HepG2 (cell line): ENCODE results near the gene CTBP1. TPM values are rescaled to one million over a fixed set of nuclear protein-coding genes. Genes with fewer than 3 reads are reported as not detected.

Experiments used
- ATF7 ChIP-seq, 2 experiments: fragments of 450-650 bp in 1 of 2; sonication (generic) in 1 of 2; formaldehyde crosslinking in 1 of 2; IDR thresholded peaks; 2 replicates each; pipeline versions ENCODE4 v1.4.0 to v1.6.1; 2016 to 2020; ENCODE audit warnings: antibody characterized with exemption in 1 of 2, mild to moderate bottlenecking in 1 of 2, missing genetic modification reagents in 1 of 2
- ATM ChIP-seq: fragments of 450-650 bp; IDR thresholded peaks from 2 replicates; pipeline ENCODE4 v1.7.1; 2017; ENCODE audit warnings: mild to moderate bottlenecking, borderline replicate concordance
- DRAP1 ChIP-seq: IDR thresholded peaks from 2 replicates; pipeline ENCODE4 v1.6.1; 2016; ENCODE audit warnings: missing genetic modification reagents, missing compliant biosample characterization
- ELF1 ChIP-seq: sonication (generic); formaldehyde crosslinking; IDR thresholded peaks from 2 replicates; pipeline ENCODE4 v1.4.0; 2020; ENCODE audit warnings: missing genetic modification reagents
- HIVEP1 ChIP-seq: sonication (generic); formaldehyde crosslinking; IDR thresholded peaks from 2 replicates; pipeline ENCODE4 v1.4.0; 2020; ENCODE audit warnings: mild to moderate bottlenecking, missing genetic modification reagents
- LCORL ChIP-seq, 2 experiments: fragments of 450-650 bp in 1 of 2; sonication (generic) in 1 of 2; formaldehyde crosslinking in 1 of 2; IDR thresholded peaks; 2 replicates each; pipeline versions ENCODE4 v1.5.0 to v1.6.1; 2017 to 2020; ENCODE audit warnings: antibody characterized with exemption in 1 of 2, missing genetic modification reagents in 1 of 2
- MAZ ChIP-seq, 2 experiments: sonication (generic) in 1 of 2; formaldehyde crosslinking in 1 of 2; IDR thresholded peaks; 2 replicates each; pipeline versions ENCODE4 v1.5.0 to v1.6.1; 2012 to 2020; ENCODE audit warnings: low read depth in 2 of 2, mild to moderate bottlenecking in 2 of 2, borderline replicate concordance in 1 of 2, improper control_type of control experiment in 1 of 2, low read length in 1 of 2, missing genetic modification reagents in 1 of 2, moderate library complexity in 1 of 2
- SAFB2 ChIP-seq: sonication (generic); formaldehyde crosslinking; IDR thresholded peaks from 2 replicates; pipeline ENCODE4 v1.5.1; 2020; ENCODE audit warnings: missing genetic modification reagents, low read depth, mild to moderate bottlenecking, borderline replicate concordance
- SMARCE1 ChIP-seq: fragments of 450-650 bp; IDR thresholded peaks from 2 replicates; pipeline ENCODE4 v1.6.1; 2017; ENCODE audit warnings: borderline replicate concordance
- SOX6 ChIP-seq, 2 experiments: fragments of 450-650 bp in 1 of 2; sonication (generic) in 1 of 2; formaldehyde crosslinking in 1 of 2; IDR thresholded peaks; 2 replicates each; pipeline versions ENCODE4 v1.4.0 to v1.6.1; 2017 to 2020; ENCODE audit warnings: antibody characterized with exemption in 1 of 2, mild to moderate bottlenecking in 1 of 2, missing genetic modification reagents in 1 of 2
- TAF1 ChIP-seq: sonication (generic); formaldehyde crosslinking; IDR thresholded peaks from 2 replicates; pipeline ENCODE4 v1.4.0; 2020; ENCODE audit warnings: missing genetic modification reagents
- TRIM22 ChIP-seq: fragments of 450-650 bp; IDR thresholded peaks from 2 replicates; pipeline ENCODE4 v1.6.1; 2017
- U2AF2 ChIP-seq: fragments of 200-400 bp; formaldehyde crosslinking; IDR thresholded peaks from 2 replicates; pipeline ENCODE4 v1.6.1; 2017; ENCODE audit warnings: low read depth, mild to moderate bottlenecking, low read length
- ZNF432 ChIP-seq: sonication (generic); formaldehyde crosslinking; IDR thresholded peaks from 2 replicates; pipeline ENCODE4 v1.5.0; 2020; ENCODE audit warnings: missing genetic modification reagents, mild to moderate bottlenecking, borderline replicate concordance
- ZNF460 ChIP-seq: sonication (generic); formaldehyde crosslinking; IDR thresholded peaks from 2 replicates; pipeline ENCODE4 v1.5.1; 2020; ENCODE audit warnings: missing genetic modification reagents, mild to moderate bottlenecking, borderline replicate concordance
- ZNF563 ChIP-seq: sonication (generic); formaldehyde crosslinking; IDR thresholded peaks from 2 replicates; pipeline ENCODE4 v1.8.0; 2022; ENCODE audit warnings: mild to moderate bottlenecking, moderate library complexity, missing genetic modification reagents
- ZNF777 ChIP-seq: sonication (generic); formaldehyde crosslinking; IDR thresholded peaks from 2 replicates; pipeline ENCODE4 v1.4.0; 2020; ENCODE audit warnings: missing genetic modification reagents
- ZNF879 ChIP-seq: sonication (generic); formaldehyde crosslinking; IDR thresholded peaks from 2 replicates; pipeline ENCODE4 v1.8.1; 2023; ENCODE audit warnings: missing genetic modification reagents
- ZNF883 ChIP-seq: sonication (generic); formaldehyde crosslinking; IDR thresholded peaks from 2 replicates; pipeline ENCODE4 v1.5.1; 2020; ENCODE audit warnings: mild to moderate bottlenecking, missing genetic modification reagents; ENCODE audit errors: not compliant biosample characterization
- polyA plus RNA-seq, 8 experiments: library from polyadenylated mRNA; depleted of rRNA in 3 of 8; stranded (reverse) in 7 of 8; unstranded in 1 of 8; fragments of >200 nt; fragmentation: Illumina TruSeq in 4 of 8; extraction: Trizol in 4 of 8; gene quantifications; 2 replicates each; pipeline versions ENCODE4 v1.2.1 to v1.2.3, GENCODE V29; 2011 to 2016; ENCODE audit warnings: low read depth in 4 of 8, missing spikeins in 1 of 8, mixed read lengths in 1 of 8; ENCODE audit not compliant: insufficient read depth in 1 of 8
- total RNA-seq, 5 experiments: library from RNA; depleted of rRNA; stranded (reverse); fragments of >200 nt; fragmentation: Illumina TruSeq; extraction: Trizol; gene quantifications; 2 replicates each; pipeline ENCODE4 v1.2.3, GENCODE V29; 2016; ENCODE audit warnings: low read depth in 1 of 5
- TF ChIP-seq, protein P1 (sequence below): sonication (generic); formaldehyde crosslinking; IDR thresholded peaks from 2 replicates; pipeline ENCODE4 v1.4.0; 2020; ENCODE audit warnings: missing genetic modification reagents
- TF ChIP-seq, protein P2 (sequence below): sonication (generic); formaldehyde crosslinking; IDR thresholded peaks from 2 replicates; pipeline ENCODE4 v1.4.0; 2020; ENCODE audit warnings: missing genetic modification reagents

Gene CTBP1
- total and polyA plus RNA-seq, 2 of the 13 experiments (the other 11 are each of a cell fraction or from before 2014, with no cell fraction given): 78.5 to 112 TPM

DNA sequence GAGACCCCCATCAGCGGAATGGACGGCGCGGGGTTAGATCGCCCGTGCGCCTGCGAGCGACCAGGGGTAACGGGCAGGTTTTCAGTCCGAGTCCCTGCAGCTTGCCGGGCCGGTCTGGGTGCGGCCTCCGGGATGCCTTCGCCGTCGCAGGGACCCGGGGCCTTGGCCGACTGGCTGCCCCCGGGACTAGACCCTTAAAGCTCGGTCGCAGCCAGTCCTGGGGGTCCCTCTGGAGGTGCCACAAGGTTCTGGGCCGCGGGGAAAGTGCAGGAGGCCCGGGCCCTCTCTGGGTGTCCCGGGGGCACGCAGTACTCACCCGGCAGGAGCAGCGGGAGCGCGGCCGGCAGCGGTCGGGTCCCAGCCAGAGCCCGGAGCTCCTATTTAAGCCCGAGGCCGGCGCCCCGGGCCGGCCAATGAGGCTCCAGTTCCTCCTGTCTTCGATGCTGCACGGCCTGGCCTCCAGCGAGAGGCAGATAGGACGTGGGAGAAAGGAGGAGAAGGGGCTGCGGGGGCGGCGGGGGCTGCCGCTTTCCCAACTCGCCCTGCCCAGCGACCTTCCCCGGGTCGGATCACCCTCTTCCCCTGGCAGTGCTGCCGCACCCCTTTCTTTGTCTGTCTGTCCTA lies 76.6 kb downstream of the CTBP1 start, which contains the start of gene SPON2 (continued):
- 0 out of 2 replicates have a peak, but pooled peaks have one; percentile 34 for TF ChIP-seq ZNF563 (CRISPR knock-in tag)
- TF ChIP-seq, protein P1, sequence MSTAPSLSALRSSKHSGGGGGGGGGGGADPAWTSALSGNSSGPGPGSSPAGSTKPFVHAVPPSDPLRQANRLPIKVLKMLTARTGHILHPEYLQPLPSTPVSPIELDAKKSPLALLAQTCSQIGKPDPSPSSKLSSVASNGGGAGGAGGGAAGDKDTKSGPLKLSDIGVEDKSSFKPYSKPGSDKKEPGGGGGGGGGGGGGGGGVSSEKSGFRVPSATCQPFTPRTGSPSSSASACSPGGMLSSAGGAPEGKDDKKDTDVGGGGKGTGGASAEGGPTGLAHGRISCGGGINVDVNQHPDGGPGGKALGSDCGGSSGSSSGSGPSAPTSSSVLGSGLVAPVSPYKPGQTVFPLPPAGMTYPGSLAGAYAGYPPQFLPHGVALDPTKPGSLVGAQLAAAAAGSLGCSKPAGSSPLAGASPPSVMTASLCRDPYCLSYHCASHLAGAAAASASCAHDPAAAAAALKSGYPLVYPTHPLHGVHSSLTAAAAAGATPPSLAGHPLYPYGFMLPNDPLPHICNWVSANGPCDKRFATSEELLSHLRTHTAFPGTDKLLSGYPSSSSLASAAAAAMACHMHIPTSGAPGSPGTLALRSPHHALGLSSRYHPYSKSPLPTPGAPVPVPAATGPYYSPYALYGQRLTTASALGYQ (CRISPR knock-in tag): 0 out of 2 replicates have a peak, but pooled peaks have one; percentile 22
- TF ChIP-seq, protein P2, sequence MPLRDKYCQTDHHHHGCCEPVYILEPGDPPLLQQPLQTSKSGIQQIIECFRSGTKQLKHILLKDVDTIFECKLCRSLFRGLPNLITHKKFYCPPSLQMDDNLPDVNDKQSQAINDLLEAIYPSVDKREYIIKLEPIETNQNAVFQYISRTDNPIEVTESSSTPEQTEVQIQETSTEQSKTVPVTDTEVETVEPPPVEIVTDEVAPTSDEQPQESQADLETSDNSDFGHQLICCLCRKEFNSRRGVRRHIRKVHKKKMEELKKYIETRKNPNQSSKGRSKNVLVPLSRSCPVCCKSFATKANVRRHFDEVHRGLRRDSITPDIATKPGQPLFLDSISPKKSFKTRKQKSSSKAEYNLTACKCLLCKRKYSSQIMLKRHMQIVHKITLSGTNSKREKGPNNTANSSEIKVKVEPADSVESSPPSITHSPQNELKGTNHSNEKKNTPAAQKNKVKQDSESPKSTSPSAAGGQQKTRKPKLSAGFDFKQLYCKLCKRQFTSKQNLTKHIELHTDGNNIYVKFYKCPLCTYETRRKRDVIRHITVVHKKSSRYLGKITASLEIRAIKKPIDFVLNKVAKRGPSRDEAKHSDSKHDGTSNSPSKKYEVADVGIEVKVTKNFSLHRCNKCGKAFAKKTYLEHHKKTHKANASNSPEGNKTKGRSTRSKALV (CRISPR knock-in tag): peak; percentile 70; the same call in 1 of the 2 replicates
- TF ChIP-seq SMARCE1: no peak
- peak; percentile 50; the same call in 1 of the 2 replicates for TF ChIP-seq DRAP1 (CRISPR knock-in tag)
- no peak for TF ChIP-seq TRIM22
- TF ChIP-seq SOX6 (IDR thresholded peaks at IDR 0.05): no peak
- 0 out of 2 replicates have a peak, but pooled peaks have one; percentile 15 for TF ChIP-seq SOX6 (CRISPR knock-in tag; IDR thresholded peaks at IDR 0.05)
- 0 out of 2 replicates have a peak, but pooled peaks have one; percentile 27 for TF ChIP-seq SAFB2 (CRISPR knock-in tag)
- peak; percentile 25; the same call in 1 of the 2 replicates for TF ChIP-seq TAF1 (CRISPR knock-in tag)
- TF ChIP-seq LCORL (IDR thresholded peaks at IDR 0.05): no peak
- peak; percentile 43; the same call in 1 of the 2 replicates for TF ChIP-seq LCORL (CRISPR knock-in tag; IDR thresholded peaks at IDR 0.05)
- no peak for TF ChIP-seq U2AF2
- no peak for TF ChIP-seq MAZ (IDR thresholded peaks at IDR 0.05; ENCODE audit: borderline replicate concordance, low read depth, low read length)
- TF ChIP-seq MAZ (CRISPR knock-in tag; IDR thresholded peaks at IDR 0.05; ENCODE audit: low read depth): 0 out of 2 replicates have a peak, but pooled peaks have one; percentile 20
- no peak for TF ChIP-seq ATF7 (IDR thresholded peaks at IDR 0.05)
- no peak for TF ChIP-seq ATF7 (CRISPR knock-in tag; IDR thresholded peaks at IDR 0.05)
- peak; percentile 40 for TF ChIP-seq ZNF883
- TF ChIP-seq ZNF777 (CRISPR knock-in tag): peak; percentile 90
- no peak for TF ChIP-seq ATM
- 0 out of 2 replicates have a peak, but pooled peaks have one; percentile 67 for TF ChIP-seq ZNF879 (CRISPR knock-in tag)
- no peak for TF ChIP-seq ELF1 (CRISPR knock-in tag)
- TF ChIP-seq ZNF432 (CRISPR knock-in tag): no peak
- TF ChIP-seq HIVEP1 (CRISPR knock-in tag): peak; percentile 62; the same call in 1 of the 2 replicates
- TF ChIP-seq ZNF460 (CRISPR knock-in tag): no peak
